Upper lobe of left lung (tissue), 4 donors: ENCODE results near the gene TMEM231.

Experiments used
- CTCF ChIP-seq, 6 experiments: fragments of 450-650 bp in 4 of 6; fragments of 200-600 bp in 2 of 6; sonication (generic) in 2 of 6; IDR thresholded peaks; one replicate each; pipeline ENCODE4 v1.5.1; 2016 to 2019; ENCODE audit warnings: antibody characterized with exemption in 6 of 6
- EP300 ChIP-seq, 4 donors: sonication (generic); formaldehyde crosslinking; IDR thresholded peaks; one replicate each; pipeline ENCODE4 v1.5.1; 2017; ENCODE audit warnings: antibody characterized with exemption in 4 of 4, control low read depth in 2 of 4
- POLR2AphosphoS5 ChIP-seq, 2 donors: sonication (generic); formaldehyde crosslinking; IDR thresholded peaks; one replicate each; pipeline ENCODE4 v1.5.1; 2017; ENCODE audit warnings: antibody characterized with exemption in 2 of 2

GRCh38 chr16:75497558-75497957 is 58.5 kb downstream of the TMEM231 start:
- TF ChIP-seq CTCF (IDR thresholded peaks at IDR 0.05), result no peak
- no peak for TF ChIP-seq EP300 (IDR thresholded peaks at IDR 0.05)
- TF ChIP-seq POLR2AphosphoS5 (IDR thresholded peaks at IDR 0.05), result no peak
